NCI-H187 treated with DMSO at 0.1 percent for 48 hours (cell line): ENCODE data around the gene TMEM62.
"Not testable (repeated sequence)": the region's sequence is repeated elsewhere in the genome, so short reads cannot be mapped to it uniquely, and the experiment has no call there.

Experiments
- DNase-seq: peaks from one replicate; lab custom pipeline; 2025; lab: John Stamatoyannopoulos, UW

The TMEM62 gene

GRCh38 chr15:43183270-43183669, 49.9 kb downstream of the TMEM62 start:
- DNase-seq, result no peak

GRCh38 chr15:43184407-43185124, 51.2 kb downstream of the TMEM62 start:
- no peak for DNase-seq

GRCh38 chr15:43185157-43186002, 52.0 kb downstream of the TMEM62 start, which contains the start of gene CCNDBP1:
TSS of gene CCNDBP1 (plus strand) at chr15:43185403. CDS start at chr15:43185499, 96 bp downstream.
- peak; percentile 33 for DNase-seq

- no peak for DNase-seq
Measured at GRCh38 chr15:43186003-43186353, 52.6 kb downstream of the TMEM62 start.

GRCh38 chr15:43187544-43188155, 54.3 kb downstream of the TMEM62 start:
- DNase-seq, result no peak

- no peak for DNase-seq
Measured at GRCh38 chr15:43189296-43189695, 55.9 kb downstream of the TMEM62 start.

GRCh38 chr15:43190178-43190577, 56.8 kb downstream of the TMEM62 start:
- no peak for DNase-seq

GRCh38 chr15:43193710-43194109, 60.3 kb downstream of the TMEM62 start:
- DNase-seq, result no peak

- no peak for DNase-seq
Measured at GRCh38 chr15:43194795-43195194, 61.4 kb downstream of the TMEM62 start.

GRCh38 chr15:43196760-43197548, 63.6 kb downstream of the TMEM62 start:
- DNase-seq, result no peak

- DNase-seq, result not testable (repeated sequence)
Measured at GRCh38 chr15:43197773-43198172, 64.4 kb downstream of the TMEM62 start.

GRCh38 chr15:43198556-43198955, 65.2 kb downstream of the TMEM62 start:
- not testable (repeated sequence) for DNase-seq

- no peak for DNase-seq
Measured at GRCh38 chr15:43198992-43199391, 65.6 kb downstream of the TMEM62 start.

- no peak for DNase-seq
Measured at GRCh38 chr15:43199945-43200488, 66.6 kb downstream of the TMEM62 start.

- no peak for DNase-seq
Measured at GRCh38 chr15:43204016-43204901, 70.9 kb downstream of the TMEM62 start.

- DNase-seq, result no peak
Measured at GRCh38 chr15:43206054-43206453, 72.7 kb downstream of the TMEM62 start.

- DNase-seq, result no peak
Measured at GRCh38 chr15:43207024-43207423, 73.6 kb downstream of the TMEM62 start.

GRCh38 chr15:43208052-43209002, 74.9 kb downstream of the TMEM62 start:
- no peak for DNase-seq

- DNase-seq, result no peak
Measured at GRCh38 chr15:43209059-43209824, 75.9 kb downstream of the TMEM62 start.
